Colonic mucosa (tissue), 4 donors: Measurements from ENCODE around the gene PEPD. TPM values are rescaled to one million over a fixed set of nuclear protein-coding genes. Genes with fewer than 3 reads are reported as not detected.

ENCODE experiments used
- DNase-seq: peaks from one replicate; pipeline ENCODE4 v3.0.0-alpha.2; 2020
- H3K27ac ChIP-seq: fragments of 200-600 bp; one replicate; pipeline ENCODE4 v1.8.0; 2021
- H3K27me3 ChIP-seq: fragments of 200-600 bp; one replicate; pipeline ENCODE4 v1.8.0; 2021
- H3K36me3 ChIP-seq: fragments of 200-600 bp; one replicate; pipeline ENCODE4 v1.8.0; 2021
- H3K4me1 ChIP-seq: fragments of 200-600 bp; one replicate; pipeline ENCODE4 v1.8.0; 2021; ENCODE audit warnings: mild to moderate bottlenecking
- H3K4me3 ChIP-seq: fragments of 200-600 bp; one replicate; pipeline ENCODE4 v1.8.0; 2021
- H3K9ac ChIP-seq, 2 donors: one replicate each; pipeline ENCODE4 v1.7.0; 2013; ENCODE audit warnings: control low read depth in 2 of 2, low read depth in 2 of 2, low read length in 2 of 2
- H3K9me3 ChIP-seq: fragments of 200-600 bp; one replicate; pipeline ENCODE4 v1.8.0; 2021
- CTCF ChIP-seq: fragments of 200-600 bp; IDR thresholded peaks from one replicate; pipeline ENCODE4 v1.8.0; 2022; ENCODE audit warnings: antibody characterized with exemption, mild to moderate bottlenecking
- intact Hi-C: fragments of 100-400 bp; cut with DNase I; formaldehyde crosslinking; loops from one replicate; pipeline ENCODE4 v1.14.1; 2022
- total RNA-seq, 2 donors: library from RNA; stranded (reverse); fragmentation: NEBNext Ultra II Directional in 1 of 2; extraction: Animal tissue kit (Norgen Biotek cat#: 25700) in 1 of 2; gene quantifications; one replicate each; pipeline ENCODE4 v1.2.1, GENCODE V29; 2021
- donor health status: healthy.
- donor health status: DM: no; HTN: no; CAD: no.
- donor health status: DM: no; HTN: no; CAD: no.

The PEPD gene
- total RNA-seq, 2 donors from 2014 or later = 47.9 to 71.4 TPM

GRCh38 chr19:33450689-33451088 lies 70.9 kb downstream of the PEPD start:
- Histone ChIP-seq H3K27ac (no peak overlapping the region), H3K4me1 (no peaks in the 10 kb centered on the region), H3K27me3 (no peaks in the 10 kb centered on the region), H3K36me3 (no peaks in the 10 kb centered on the region), H3K9me3 (no peaks in the 10 kb centered on the region), H3K9ac (no peak overlapping the region), H3K4me3 (no peak overlapping the region)
- intact Hi-C loops = no loop called here
- no peak for TF ChIP-seq CTCF
- no peak for DNase-seq

DNA sequence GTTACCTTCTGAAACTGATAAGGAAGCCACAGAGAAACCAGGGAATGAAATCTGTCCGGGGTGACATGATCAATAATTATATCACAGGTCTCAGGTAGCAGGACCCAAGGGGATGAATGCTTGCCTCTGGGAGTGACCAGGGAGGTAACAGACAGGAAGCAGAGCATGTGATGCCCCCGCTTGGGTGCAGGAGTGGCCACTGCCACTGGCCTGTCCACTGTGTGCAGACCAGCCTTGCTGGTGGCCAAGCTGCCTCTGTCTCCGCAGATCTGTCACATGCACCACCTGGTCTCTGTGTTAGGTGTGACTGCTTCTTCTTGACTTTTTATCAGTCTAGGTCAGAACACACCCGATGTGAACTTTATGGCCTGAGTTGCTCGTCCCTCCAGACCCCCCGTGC lies 71.8 kb downstream of the PEPD start:
- no peak for DNase-seq
- no peaks in the 10 kb centered on the region for H3K27me3 ChIP-seq

GRCh38 chr19:33448159-33448516 lies 73.5 kb downstream of the PEPD start:
- intact Hi-C loops = no loop called here
- Histone ChIP-seq H3K9ac (no peak overlapping the region), H3K27me3 (no peaks in the 10 kb centered on the region), H3K9me3 (no peaks in the 10 kb centered on the region), H3K4me3 (no peak overlapping the region), H3K27ac (no peak overlapping the region), H3K36me3 (no peaks in the 10 kb centered on the region), H3K4me1 (no peaks in the 10 kb centered on the region)
- TF ChIP-seq CTCF = no peak
- DNase-seq = no peak

More for the DNA sequence above, 71.8 kb downstream of the PEPD start:
- Histone ChIP-seq H3K9me3 (no peaks in the 10 kb centered on the region), H3K36me3 (no peaks in the 10 kb centered on the region), H3K9ac (no peak overlapping the region), H3K4me3 (no peak overlapping the region), H3K27ac (no peak overlapping the region), H3K4me1 (no peaks in the 10 kb centered on the region)
- intact Hi-C loops = no loop called here
- TF ChIP-seq CTCF = no peak

DNA sequence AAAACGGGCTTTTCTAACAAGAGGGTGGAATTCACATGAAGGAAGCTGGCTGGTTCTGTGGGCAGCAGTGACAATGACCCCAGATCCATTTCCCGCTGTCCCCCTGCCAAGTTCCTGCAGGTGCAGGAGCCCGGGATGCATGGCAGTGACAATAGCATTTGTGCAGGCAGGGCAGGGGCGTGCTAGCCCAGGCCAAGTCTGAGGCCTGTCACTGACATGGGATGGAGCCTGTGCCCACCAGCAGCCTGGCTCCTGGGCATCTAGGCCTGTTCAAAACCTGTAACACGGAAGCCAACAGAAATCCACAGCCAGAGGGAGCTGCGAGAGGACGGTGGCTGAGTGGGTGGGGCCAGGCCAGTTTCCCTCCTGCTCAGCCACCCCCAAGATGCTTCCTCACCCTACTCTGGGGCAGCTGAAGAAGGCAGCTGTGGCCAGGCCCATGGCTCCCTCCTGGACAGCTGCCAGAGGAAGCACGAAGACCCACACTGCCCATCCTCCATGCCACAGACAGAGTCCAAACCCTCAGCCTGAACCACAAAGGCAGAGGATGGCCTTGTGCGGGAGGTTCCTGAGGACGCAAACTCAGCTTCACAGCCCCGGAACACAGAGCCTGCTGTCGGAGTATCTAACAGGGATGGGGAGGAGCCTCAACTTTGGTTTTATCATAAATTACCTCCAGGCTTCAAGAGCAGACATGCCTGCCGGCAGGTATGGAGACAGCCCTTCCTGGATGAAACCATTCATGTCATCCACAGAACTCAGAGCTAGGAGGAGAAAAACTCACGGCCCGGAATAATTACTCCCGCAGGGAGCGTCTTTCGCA lies 74.0 kb downstream of the PEPD start:
- Histone ChIP-seq H3K4me3 (no peak overlapping the region), H3K9ac (no peak overlapping the region)
- no peak for DNase-seq

More for the DNA sequence above, 74.0 kb downstream of the PEPD start:
- intact Hi-C loops = no loop called here
- no peaks in the 10 kb centered on the region for H3K27me3 ChIP-seq
- no peak for TF ChIP-seq CTCF
- H3K36me3 ChIP-seq = no peaks in the 10 kb centered on the region
- no peaks in the 10 kb centered on the region for H3K9me3 ChIP-seq
- H3K4me1 ChIP-seq = no peaks in the 10 kb centered on the region
- no peak overlapping the region for H3K27ac ChIP-seq
